GM19043 (cell line): Measurements from ENCODE around the gene TRIM71.

Experiments used
- ATAC-seq: cut with Tn5 transposase; IDR thresholded peaks from one replicate; pipeline ENCODE4 v1.9.1; 2021; ENCODE audit warnings: low read depth; ENCODE audit not compliant: unreplicated experiment

Gene TRIM71

GRCh38 chr3:32862247-32862935 is 44.6 kb downstream of the TRIM71 start:
- ATAC-seq: no peak

GRCh38 chr3:32862936-32863487 is 45.2 kb downstream of the TRIM71 start:
- ATAC-seq: no peak

DNA sequence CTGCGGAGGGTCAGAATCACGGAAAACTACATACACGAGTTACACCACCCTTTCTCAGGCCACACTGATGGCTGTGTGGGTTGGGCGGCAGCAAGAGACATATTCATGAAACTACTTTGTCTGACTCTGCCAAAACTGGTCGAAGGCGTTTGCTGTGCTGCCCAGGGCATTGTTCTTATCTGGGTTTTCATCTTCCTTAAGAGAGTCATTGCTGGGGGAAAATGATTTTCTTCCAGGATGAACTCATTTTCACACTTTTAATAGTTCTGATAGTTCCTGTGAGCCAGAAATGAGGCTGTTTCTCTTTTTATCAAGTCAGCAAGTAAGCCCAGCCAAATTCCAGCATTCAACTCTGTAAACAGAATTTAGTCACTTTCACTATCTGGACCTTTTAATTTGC is 47.6 kb downstream of the TRIM71 start:
- no peak for ATAC-seq

GRCh38 chr3:32866533-32866932 is 48.7 kb downstream of the TRIM71 start:
- ATAC-seq: no peak

DNA sequence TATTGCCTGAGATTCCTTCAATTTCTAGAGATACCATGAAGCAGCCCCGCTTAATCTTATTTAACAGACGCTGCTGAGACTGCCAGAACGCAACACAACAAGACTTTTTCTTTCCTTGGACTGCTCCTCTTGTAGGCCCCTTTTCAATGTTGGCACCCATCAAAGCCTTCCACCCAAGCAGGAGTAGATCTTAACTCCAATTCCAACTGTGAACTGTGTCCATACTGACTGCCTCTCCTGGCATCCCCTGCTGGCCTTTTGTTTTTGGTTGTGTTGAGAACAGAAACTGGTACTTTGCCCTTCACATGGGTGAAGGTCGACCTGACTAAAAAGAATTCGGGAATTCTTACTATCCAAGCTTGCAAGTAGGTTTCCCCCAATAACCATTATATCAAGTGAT is 50.2 kb downstream of the TRIM71 start:
- no peak for ATAC-seq

- ATAC-seq: no peak
Measured at GRCh38 chr3:32868719-32869512, 51.1 kb downstream of the TRIM71 start.

GRCh38 chr3:32869513-32870047 is 51.8 kb downstream of the TRIM71 start:
- ATAC-seq: no peak

- no peak for ATAC-seq
Measured at GRCh38 chr3:32870373-32871095, 52.7 kb downstream of the TRIM71 start.

GRCh38 chr3:32871273-32871672 is 53.5 kb downstream of the TRIM71 start:
- ATAC-seq: no peak

GRCh38 chr3:32872487-32873382 is 54.9 kb downstream of the TRIM71 start:
- no peak for ATAC-seq

DNA sequence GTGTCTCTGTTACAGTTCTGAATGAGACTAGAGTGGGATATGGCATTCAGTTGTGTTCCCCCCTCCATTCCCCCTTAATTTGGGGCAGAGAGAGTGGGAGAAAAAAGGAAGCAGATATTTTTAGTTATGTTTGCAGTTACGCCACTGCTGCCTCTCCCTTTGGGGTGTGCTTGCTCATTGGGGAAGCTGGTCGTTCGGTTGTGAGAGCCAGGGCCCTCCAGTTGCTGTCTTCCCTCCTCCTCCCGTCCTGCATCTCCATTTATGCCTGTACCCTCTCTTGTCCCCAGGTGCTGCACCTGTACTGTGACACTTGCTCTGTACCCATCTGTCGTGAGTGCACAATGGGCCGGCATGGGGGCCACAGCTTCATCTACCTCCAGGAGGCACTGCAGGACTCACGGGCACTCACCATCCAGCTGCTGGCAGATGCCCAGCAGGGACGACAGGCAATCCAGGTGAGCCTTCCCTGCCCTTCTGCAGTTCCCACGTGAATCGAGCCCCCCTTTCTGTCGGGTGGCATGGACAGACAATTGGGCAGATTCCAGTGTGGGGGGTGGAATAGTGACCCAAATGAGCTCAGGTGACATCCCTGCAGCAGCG is 55.8 kb downstream of the TRIM71 start:
- no peak for ATAC-seq

DNA sequence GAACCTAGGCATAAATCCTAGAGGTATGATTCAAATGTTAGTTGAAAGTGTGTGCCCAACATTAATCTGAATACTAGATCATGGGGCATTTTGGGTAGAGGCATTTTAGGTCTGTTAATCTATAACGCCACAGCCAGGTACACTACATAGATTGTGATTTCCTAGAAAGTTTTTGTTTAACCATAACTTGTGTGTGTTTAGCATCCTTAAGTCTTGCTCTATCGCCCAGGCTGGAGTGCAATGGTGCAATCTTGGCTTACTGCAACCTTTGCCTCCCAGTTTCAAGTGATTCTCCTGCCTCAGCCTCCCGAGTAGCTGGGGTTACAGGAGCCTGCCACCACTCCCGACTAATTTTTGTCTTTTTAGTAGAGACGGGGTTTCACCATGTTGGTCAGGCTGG is 59.1 kb downstream of the TRIM71 start:
- no peak for ATAC-seq

- no peak for ATAC-seq
Measured at GRCh38 chr3:32877598-32877997, 59.8 kb downstream of the TRIM71 start.

- no peak for ATAC-seq
Measured at GRCh38 chr3:32880225-32880624, 62.4 kb downstream of the TRIM71 start.

GRCh38 chr3:32881624-32882023 is 63.8 kb downstream of the TRIM71 start:
- ATAC-seq: no peak

- peak; percentile 59 for ATAC-seq
Measured at GRCh38 chr3:32882189-32882588, 64.4 kb downstream of the TRIM71 start.

DNA sequence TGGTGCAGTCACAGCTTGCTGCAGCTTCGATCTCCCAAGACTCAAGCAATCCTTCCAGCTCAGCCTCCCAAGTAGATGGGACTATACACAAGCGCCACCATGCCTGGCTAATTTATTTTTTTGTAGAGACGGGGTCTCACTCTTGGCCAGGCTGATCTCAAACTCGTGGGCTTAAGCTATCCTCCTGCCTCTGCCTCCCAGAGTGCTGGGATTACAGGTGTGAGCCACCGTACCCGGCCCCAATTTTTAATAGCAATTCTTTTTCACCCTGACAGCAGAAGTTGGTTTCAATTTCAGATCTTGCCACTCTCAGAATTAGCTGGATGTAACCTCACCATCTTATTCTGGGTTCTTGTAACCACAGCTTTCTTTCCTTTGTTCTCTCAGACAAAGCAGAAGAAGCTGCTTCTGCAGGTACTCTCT is 64.8 kb downstream of the TRIM71 start:
- ATAC-seq: peak; percentile 84

- ATAC-seq: no peak
Measured at GRCh38 chr3:32883817-32884216, 66.0 kb downstream of the TRIM71 start.

- no peak for ATAC-seq
Measured at GRCh38 chr3:32884591-32884990, 66.8 kb downstream of the TRIM71 start.
